Measurements from ENCODE around the gene MIPEP.

Gene MIPEP

GRCh38 chr13:23705583-23705982 is 183.6 kb downstream of the MIPEP start:
- H3K4me3 ChIP-seq (ENCODE audit: low read length), result no peak overlapping the region
- DNase-seq (ENCODE audit: low read depth), result no peak
- no peak for TF ChIP-seq CTCF (conservative IDR thresholded peaks at IDR 0.05; ENCODE audit: low read depth, low read length)

GRCh38 chr13:23703246-23703860 is 185.8 kb downstream of the MIPEP start:
- TF ChIP-seq CTCF (conservative IDR thresholded peaks at IDR 0.05; ENCODE audit: low read depth, low read length), result no peak
- no peak for DNase-seq (ENCODE audit: low read depth)
- H3K4me3 ChIP-seq (ENCODE audit: low read length), result no peak overlapping the region

- DNase-seq (ENCODE audit: low read depth), result no peak
- H3K4me3 ChIP-seq (ENCODE audit: low read length), result no peak overlapping the region
- TF ChIP-seq CTCF (conservative IDR thresholded peaks at IDR 0.05; ENCODE audit: low read depth, low read length), result no peak
These were observed 187.6 kb downstream of the MIPEP start for GRCh38 chr13:23701636-23702035.

- H3K4me3 ChIP-seq (ENCODE audit: low read length), result no peak overlapping the region
- TF ChIP-seq CTCF (conservative IDR thresholded peaks at IDR 0.05; ENCODE audit: low read depth, low read length), result no peak
- DNase-seq (ENCODE audit: low read depth), result no peak
These were observed 188.0 kb downstream of the MIPEP start for GRCh38 chr13:23701186-23701585.

GRCh38 chr13:23699271-23699670 is 189.9 kb downstream of the MIPEP start:
- no peak overlapping the region for H3K4me3 ChIP-seq (ENCODE audit: low read length)
- no peak for DNase-seq (ENCODE audit: low read depth)
- TF ChIP-seq CTCF (conservative IDR thresholded peaks at IDR 0.05; ENCODE audit: low read depth, low read length), result no peak

- no peak for DNase-seq (ENCODE audit: low read depth)
- no peak for TF ChIP-seq CTCF (conservative IDR thresholded peaks at IDR 0.05; ENCODE audit: low read depth, low read length)
- H3K4me3 ChIP-seq (ENCODE audit: low read length), result no peak overlapping the region
These were observed 191.4 kb downstream of the MIPEP start for GRCh38 chr13:23697772-23698313.

- no peak for DNase-seq (ENCODE audit: low read depth)
- TF ChIP-seq CTCF (conservative IDR thresholded peaks at IDR 0.05; ENCODE audit: low read depth, low read length), result no peak
- H3K4me3 ChIP-seq (ENCODE audit: low read length), result no peak overlapping the region
These were observed 192.6 kb downstream of the MIPEP start for GRCh38 chr13:23696610-23697009.
